DMS 273 (cell line): ENCODE data around the gene LPGAT1.
"Not testable (repeated sequence)": the region's sequence is repeated elsewhere in the genome, so short reads cannot be mapped to it uniquely, and the experiment has no call there.

Experiments
- DNase-seq: peaks from one replicate; lab custom pipeline; 2025; ENCODE audit not compliant: unreplicated experiment; lab: John Stamatoyannopoulos, UW

Gene LPGAT1

GRCh38 chr1:211830328-211831142 is at the start of gene LPGAT1:
Gene LPGAT1, minus strand, starts transcription at chr1:211830763. Its CDS starts 1,467 bp downstream, at chr1:211829296.
- DNase-seq, result peak; percentile 91

DNA sequence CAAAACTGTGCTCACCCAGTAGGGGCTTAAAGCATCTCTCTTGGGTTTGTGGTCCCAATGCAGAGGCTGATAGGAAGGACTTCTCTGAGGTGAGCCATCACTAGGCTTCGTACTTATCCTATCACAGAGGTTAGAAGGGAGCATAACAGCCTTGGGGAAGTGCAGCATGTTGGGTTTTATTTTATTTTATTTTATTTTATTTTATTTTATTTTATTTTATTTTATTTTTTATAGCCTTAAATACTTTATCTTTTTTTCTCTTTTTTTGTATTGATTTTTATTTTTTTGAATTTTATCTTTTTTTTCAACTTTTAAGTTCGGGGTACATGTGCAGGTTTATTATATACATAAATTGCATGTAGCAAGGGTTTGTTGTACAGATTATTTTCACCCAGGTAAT is 48.9 kb upstream of the LPGAT1 start:
- DNase-seq, result no peak

DNA sequence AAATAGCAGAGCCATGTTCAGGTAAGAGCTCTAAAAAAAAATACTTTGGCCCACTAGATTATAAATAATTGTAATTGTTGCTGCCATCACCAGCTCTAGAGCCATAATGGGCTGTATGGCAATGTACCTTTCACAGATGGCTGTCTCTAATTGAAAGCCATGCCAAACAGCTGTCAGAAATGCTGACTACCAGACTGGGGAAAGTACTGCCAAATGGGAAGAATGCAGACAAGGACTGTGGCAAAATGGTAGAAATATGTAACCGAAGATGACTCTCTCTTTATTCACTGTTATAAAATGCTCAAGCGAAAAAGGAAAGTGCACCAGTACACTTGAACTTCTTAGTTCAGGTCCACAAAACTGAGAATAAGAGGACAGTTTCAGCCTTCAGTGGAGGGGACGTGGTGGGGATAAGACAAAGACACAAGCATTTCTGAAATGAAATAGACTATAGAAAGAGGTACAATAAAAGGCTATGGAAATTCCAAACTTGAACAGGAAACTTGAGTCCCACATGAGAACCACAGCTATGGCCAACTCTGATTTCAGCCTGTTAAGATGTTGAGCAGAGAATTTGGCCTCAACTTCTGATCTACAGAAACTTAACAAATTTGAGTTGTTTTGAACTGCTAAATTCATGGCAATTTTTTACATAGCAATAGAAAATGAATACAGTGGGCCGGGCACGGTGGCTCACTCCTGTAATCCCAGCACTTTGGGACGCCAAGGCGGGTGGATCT is 46.5 kb upstream of the LPGAT1 start:
- peak; percentile 81 for DNase-seq

DNA sequence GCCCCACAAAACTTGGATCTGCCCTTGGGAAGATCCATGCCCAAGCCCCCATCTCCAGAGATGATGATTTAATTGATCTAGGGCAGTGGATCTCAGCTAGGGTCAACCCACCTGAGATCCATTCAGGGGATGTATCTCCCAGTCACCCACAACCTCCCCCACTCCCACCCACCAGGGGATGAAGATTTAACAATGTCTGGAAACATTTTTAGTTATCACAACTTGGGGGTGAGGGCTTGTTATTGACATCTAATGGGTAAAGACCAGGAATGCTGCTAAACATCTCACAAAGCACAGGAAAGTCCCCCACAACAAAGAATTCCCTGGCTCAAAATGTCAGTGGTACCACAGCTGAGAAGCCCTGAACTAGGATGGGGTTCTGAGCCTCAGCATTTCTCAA is 45.0 kb upstream of the LPGAT1 start:
- DNase-seq, result no peak

DNA sequence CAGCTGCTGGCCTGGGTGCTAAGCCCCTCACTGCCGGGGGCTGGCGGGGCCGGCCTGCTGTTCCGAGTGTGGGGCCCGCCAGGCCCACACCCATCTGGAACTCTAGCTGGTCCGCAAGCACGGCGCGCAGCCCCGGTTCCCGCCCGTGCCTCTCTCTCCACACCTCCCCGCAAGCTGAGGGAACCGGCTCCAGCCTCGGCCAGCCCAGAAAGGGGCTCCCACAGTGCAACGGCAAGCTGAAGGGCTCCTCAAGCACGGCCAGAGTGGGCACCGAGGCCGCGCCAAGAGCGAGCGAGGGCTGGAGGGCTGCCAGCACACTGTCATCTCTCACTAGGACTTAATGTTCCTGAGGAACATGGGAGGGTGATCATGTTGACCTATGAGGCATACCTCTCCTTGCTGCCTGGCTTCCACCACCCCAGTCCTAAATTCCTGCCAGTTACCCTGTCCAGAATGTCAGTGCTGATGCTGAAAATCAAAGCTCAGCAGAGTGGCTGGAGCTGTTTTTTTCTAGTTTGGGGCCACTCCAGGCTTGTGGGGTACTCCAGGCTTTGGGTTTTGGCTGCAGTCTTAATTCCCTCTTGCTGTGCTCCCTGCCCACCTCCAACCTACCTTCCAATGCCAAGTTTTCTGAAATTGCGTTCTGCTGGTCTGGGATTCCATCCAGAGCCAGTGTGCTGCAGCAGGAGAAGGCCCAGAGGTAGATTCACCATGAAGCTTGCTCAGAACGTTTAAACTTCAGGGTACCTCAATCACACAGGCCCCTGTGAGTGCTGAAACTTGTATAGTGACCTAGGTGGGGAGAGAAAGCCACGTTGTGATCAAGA is 44.2 kb upstream of the LPGAT1 start:
- no peak for DNase-seq

DNA sequence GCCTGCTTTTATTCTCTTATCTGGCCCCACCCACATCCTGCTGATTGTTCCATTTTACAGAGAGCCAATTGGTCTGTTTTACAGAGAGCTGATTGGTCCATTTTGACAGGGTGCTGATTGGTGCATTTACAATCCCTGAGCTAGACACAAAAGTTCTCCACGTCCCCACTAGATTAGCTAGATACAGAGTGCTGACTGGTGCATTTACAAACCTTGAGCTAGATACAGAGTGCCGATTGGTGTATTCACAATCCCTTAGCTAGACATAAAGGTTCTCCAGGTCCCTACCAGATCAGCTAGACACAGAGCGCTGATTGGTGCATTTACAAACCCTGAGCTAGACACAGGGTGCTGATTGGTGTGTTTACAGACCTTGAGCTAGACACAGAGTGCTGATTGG is 43.2 kb upstream of the LPGAT1 start:
- not testable (repeated sequence) for DNase-seq

DNA sequence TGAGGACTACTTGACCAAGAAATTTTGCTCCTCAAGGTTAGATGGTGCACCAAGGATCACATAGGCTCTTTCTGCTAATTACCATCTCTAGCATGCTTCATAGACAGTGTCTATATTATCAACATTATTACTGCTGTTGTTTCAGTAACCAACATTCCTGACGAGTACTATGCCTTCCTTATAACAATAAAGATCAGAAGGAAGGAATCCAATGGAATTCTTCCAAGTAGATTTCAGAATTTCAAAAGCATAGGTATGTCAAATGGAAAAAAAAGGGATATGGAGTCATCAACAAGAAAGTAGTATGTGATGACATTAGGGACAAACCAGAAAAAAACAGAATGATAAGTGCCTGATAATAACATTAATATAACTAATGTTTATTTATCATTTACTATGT is 39.6 kb upstream of the LPGAT1 start:
- no peak for DNase-seq

DNA sequence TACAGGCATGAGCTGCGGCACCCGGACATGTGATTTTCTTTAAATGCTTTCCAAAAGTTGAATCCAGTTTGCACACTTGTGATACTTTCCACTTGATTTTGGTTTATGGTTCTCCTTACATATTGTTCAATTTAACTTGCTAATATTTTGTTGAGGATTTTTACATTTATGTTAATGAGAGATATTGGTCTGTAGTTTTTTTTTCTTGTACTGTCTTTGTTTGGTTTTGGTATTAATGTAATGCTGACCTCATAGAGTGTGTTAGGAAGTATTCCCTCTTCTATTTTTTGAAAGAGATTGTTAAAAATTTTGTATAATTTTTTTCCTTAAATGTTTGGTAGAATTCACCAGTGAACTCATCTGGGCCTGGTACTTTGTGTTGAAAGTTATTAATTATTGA is 34.6 kb upstream of the LPGAT1 start:
- DNase-seq, result no peak

DNA sequence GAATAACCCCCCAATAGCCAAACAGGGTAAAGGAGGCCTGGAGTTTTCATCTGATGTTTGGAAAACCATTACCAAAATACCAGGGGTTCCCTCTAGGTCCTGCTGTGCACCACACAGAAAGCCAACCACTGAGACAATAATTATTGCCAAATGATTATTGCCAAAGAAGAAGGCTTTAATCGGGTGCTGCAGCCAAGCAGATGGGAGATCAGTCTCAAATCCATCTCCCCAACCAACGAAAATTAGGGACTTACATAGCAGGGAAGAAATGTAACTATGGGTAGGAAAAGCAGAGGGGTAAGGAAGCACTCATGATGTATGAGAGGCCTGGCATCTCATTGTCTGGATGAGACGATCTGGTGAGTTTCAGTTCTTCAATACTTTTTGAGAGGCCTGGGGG is 28.8 kb upstream of the LPGAT1 start:
- DNase-seq, result no peak

- DNase-seq, result no peak
These were observed 20.6 kb upstream of the LPGAT1 start for GRCh38 chr1:211851174-211851573.

DNA sequence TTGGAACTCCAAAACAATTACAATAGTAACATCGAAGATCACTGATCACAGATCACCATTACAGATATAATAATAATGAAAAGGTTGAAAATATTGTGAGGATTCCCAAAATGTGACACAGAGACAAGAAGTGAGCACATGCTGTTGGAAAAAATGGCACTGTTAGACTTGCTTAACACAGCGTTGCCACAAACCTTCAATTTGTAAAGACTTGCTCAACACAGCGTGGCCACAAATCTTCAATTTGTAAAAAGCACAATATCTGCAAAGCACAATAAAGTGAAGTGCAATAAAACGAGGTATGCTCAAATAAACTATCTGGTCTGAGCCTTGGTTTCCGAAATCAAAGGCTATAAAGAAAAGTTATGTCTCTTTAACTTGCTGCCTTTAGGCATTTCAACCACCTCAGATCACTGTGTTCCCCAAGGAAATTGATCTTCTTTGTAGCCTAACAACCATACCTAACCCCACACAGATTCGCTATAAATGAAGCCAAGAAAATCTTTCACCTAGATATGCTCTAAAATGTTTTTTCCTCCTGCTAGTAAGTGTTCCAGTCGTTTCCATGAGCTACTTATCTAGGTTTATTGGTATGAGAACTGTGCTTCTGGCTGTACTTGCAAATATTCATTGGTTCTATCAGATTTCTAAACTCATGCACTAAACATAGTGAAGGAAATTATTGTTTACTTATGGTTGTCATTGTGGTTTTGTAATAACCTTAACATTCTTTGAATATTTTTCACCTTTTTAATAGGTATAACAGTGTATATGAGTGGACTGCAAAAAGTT is 13.1 kb upstream of the LPGAT1 start:
- DNase-seq, result no peak

DNA sequence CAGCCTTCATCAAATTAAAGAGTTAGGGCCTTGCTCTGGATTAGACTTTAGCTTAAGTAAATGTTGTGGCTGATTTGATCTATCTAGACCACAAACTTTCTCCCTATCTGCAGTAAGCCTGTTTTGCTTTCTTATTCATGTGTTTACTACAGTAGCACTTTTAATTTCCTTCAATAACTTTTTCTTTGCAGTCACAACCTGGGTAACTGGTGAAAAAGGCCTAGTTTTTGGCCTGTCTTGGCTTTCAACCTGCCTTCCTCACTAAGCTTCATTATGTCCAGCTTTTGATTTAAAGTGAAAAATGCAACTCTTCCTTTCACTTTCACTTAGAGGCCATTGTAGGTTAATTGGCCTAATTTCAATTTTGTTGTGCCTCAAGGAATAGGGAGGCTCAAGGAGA is 12.5 kb upstream of the LPGAT1 start:
- DNase-seq, result no peak

- no peak for DNase-seq
These were observed 12.0 kb upstream of the LPGAT1 start for GRCh38 chr1:211842518-211842917.

DNA sequence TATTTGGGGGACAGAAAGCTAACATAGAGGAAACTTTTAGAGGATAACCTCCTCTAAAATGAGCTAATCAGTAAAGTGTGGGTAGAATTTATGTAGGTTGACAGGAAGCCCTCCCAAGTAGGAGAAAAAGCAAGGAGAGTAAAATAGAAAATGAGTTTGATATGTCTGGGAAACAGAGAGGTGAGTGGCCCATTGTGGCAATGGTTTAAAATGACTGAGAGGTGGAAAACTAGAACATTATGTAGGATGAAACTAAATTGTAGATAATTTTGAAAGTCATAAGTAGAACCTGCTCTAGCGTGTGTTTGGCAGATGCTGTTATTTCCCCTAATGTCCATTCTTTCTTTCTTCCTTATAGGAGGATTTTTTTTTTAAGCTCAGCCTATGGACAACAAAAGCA is 8.5 kb upstream of the LPGAT1 start:
- no peak for DNase-seq

GRCh38 chr1:211833174-211833820 is 2.7 kb upstream of the LPGAT1 start:
- DNase-seq, result no peak

DNA sequence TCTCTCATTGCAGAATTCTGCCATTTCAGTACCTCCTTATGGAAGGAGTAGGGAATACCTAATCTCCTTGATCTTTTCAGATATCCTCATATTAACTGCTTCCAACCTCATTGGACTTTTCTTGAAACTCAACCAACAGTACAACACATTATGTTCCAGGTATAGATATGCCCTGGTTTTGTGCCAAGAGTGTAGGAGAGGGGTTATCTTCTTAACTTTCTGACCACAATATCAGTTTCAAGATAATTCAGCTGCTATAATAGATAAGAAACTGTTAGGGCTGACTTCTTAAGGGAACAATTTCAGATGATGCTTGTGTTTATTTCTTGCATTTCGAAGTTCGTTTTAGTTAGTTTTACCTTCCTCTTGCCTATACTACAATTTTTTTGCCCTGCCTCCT is 2.1 kb upstream of the LPGAT1 start:
- no peak for DNase-seq

DNA sequence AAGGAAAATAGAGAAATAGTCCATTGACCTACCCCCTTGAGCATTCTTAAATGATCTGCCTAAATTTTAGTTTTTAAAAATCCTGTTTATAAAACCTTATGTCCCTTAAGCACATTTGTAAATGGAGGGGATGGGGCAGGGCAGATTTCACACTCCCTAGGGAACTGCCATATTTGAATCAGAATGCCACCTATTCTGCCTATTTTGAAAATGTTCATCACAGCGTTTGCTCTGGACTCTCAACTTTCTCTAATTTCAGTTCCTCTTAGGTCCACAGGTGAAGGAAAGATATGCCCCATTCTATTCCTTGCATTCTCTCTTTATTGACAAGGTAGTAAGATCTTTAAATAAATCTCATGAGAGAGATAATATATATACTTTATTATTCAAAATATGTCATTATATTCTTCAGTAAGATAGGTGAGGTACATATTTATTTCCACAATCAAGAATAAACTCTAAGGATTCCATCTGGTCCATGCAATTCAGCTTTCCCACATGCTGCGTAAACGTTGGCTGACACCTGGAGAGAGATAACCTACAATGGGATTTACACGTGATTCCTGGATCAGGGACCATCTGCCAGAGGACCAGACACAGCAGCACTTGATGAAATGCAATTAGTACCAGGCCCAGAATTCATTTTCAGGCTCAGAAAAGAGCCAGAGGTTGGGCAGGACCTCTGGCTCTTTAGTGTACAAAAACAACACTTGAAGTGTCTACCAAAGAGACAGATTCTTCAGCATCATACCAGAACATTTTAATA is 1.2 kb upstream of the LPGAT1 start:
- DNase-seq, result peak; percentile 51

GRCh38 chr1:211830055-211830327 is 572 bp downstream of the LPGAT1 start:
- peak; percentile 75 for DNase-seq

- DNase-seq, result no peak
These were observed 1.1 kb downstream of the LPGAT1 start for GRCh38 chr1:211829343-211830054.
